ENCODE measurements around the gene LGALS7B. TPM values are rescaled to one million over a fixed set of nuclear protein-coding genes. Genes with fewer than 3 reads are reported as not detected.
"Not testable (repeated sequence)": the region's sequence is repeated elsewhere in the genome, so short reads cannot be mapped to it uniquely, and the experiment has no call there.

LGALS7B gene
- total and polyA plus RNA-seq, 12 donors, result 0.33 to 1.0 TPM; not detected in 10

GRCh38 chr19:38781058-38781457 lies 7.9 kb upstream of the LGALS7B start:
- Histone ChIP-seq H3K9me3 (replicated peaks in 1 of 3) (no peaks in the 10 kb centered on the region), H3K4me1 (replicated peaks in 1 of 2) (peaks cover 0 to 4% of the 10 kb centered on the region in 2 donors), H3K27ac (no peak overlapping the region), H3K36me3 (replicated peaks in 1 of 2) (no peaks in the 10 kb centered on the region), H3K27me3 (no peaks in the 10 kb centered on the region), H3K4me3 (no peak overlapping the region)
- peak in 2 of 7 donors; percentile 24 to 30 for DNase-seq
- TF ChIP-seq CTCF (IDR thresholded peaks at IDR 0.05) (no peak), POLR2A (IDR thresholded peaks at IDR 0.05) (no peak)
- 63 to 71% (median 68%) methylated on average over 7 of the region's 7 CpGs for WGBS, 4 donors
- intact Hi-C loops (cut with DNase I), result no loop called here

DNA sequence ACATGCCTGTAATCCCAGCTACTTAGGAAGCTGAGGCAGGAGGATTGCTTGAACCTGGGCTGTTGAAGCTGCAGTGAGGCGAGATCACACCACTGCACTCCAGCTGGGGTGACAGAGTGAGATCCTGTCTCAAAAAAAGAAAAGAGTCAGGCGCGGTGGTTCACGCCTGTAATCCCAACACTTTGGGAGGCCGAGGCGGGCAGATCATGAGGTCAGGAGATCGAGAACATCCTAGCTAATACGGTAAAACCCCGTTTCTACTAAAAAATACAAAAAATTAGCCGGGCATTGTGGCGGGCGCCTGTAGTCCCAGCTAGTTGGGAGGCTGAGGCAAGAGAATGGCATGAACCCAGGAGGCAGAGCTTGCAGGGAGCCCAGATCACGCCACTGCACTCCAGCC lies 6.8 kb upstream of the LGALS7B start:
- H3K9me3 ChIP-seq (replicated peaks in 1 of 3); H3K36me3 ChIP-seq (replicated peaks in 1 of 2); H3K27me3 ChIP-seq; H3K27ac ChIP-seq; intact Hi-C loops (cut with DNase I); H3K4me1 ChIP-seq (replicated peaks in 1 of 2); DNase-seq; H3K4me3 ChIP-seq: not testable (repeated sequence)
- 93 to 95% (median 95%) methylated on average over 12 to 13 of the region's 13 CpGs for WGBS, 4 donors

DNA sequence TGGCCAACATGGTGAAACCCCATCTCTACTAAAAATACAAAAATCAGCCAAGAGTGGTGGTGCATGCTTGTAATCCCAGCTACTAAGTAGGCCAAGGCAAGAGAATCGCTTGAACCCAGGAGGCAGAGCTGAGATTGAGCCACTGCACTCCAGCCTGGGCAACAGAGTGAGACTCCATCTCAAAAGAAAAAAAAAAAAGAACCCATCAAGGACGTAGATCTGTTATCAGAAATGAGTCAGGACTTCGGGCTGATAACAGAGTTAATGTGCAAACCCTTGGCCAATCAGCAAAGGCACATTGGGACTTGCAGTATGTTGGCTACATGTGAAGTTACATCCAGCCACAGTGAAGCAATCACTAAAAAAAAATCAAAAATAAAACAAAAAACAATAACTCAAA lies 4.8 kb upstream of the LGALS7B start:
- Histone ChIP-seq H3K9me3 (replicated peaks in 1 of 3) (no peaks in the 10 kb centered on the region), H3K27ac (peak overlapping the region in 3 of 5 donors; percentile 9 to 67 (median 64)), H3K27me3 (no peaks in the 10 kb centered on the region), H3K4me3 (no peak overlapping the region), H3K4me1 (replicated peaks in 1 of 2) (no peaks in the 10 kb centered on the region), H3K36me3 (replicated peaks in 1 of 2) (no peaks in the 10 kb centered on the region)
- intact Hi-C loops (cut with DNase I), result no loop called here
- TF ChIP-seq CTCF (IDR thresholded peaks at IDR 0.05) (no peak), POLR2A (IDR thresholded peaks at IDR 0.05) (no peak)
- DNase-seq, result peak in 6 of 7 donors; percentile 69 to 89 (median 78)
- 35 to 48% (median 40%) methylated on average over 3 of the region's 3 CpGs for WGBS, 4 donors

GRCh38 chr19:38785187-38785699 lies 3.8 kb upstream of the LGALS7B start:
- Histone ChIP-seq H3K4me3 (no peak overlapping the region), H3K9me3 (replicated peaks in 1 of 3) (no peaks in the 10 kb centered on the region), H3K27me3 (no peaks in the 10 kb centered on the region), H3K27ac (peak overlapping the region in 2 of 5 donors; percentile 36 to 64), H3K4me1 (replicated peaks in 1 of 2) (no peaks in the 10 kb centered on the region), H3K36me3 (replicated peaks in 1 of 2) (no peaks in the 10 kb centered on the region)
- intact Hi-C loops (cut with DNase I), result no loop called here
- DNase-seq, result no peak
- TF ChIP-seq POLR2A (IDR thresholded peaks at IDR 0.05) (no peak), CTCF (IDR thresholded peaks at IDR 0.05) (no peak)
- WGBS, 4 donors, result 92 to 100% (median 96%) methylated on average over 1 to 7 of the region's 7 CpGs

GRCh38 chr19:38786061-38786460 lies 2.9 kb upstream of the LGALS7B start:
- H3K4me3 ChIP-seq; intact Hi-C loops (cut with DNase I); H3K27ac ChIP-seq; H3K4me1 ChIP-seq (replicated peaks in 1 of 2); H3K36me3 ChIP-seq (replicated peaks in 1 of 2); H3K27me3 ChIP-seq; H3K9me3 ChIP-seq (replicated peaks in 1 of 3): not testable (repeated sequence)
- DNase-seq, result peak in 3 of 7 donors; percentile 31 to 67 (median 44)
- 69 to 82% (median 80%) methylated on average over 3 of the region's 3 CpGs for WGBS, 4 donors
